Vagina (tissue), 2 donors: ENCODE data around the gene RHOU.
"Not testable (repeated sequence)": the region's sequence is repeated elsewhere in the genome, so short reads cannot be mapped to it uniquely, and the experiment has no call there.

Source experiments
- POLR2A ChIP-seq, 2 donors: fragments of 450-650 bp; IDR thresholded peaks; one replicate each; pipeline ENCODE4 v1.6.1; 2017; ENCODE audit warnings: antibody characterized with exemption in 2 of 2, mild to moderate bottlenecking in 2 of 2, moderate library complexity in 2 of 2
- POLR2AphosphoS5 ChIP-seq, 2 donors: sonication (generic); formaldehyde crosslinking; IDR thresholded peaks; one replicate each; pipeline ENCODE4 v1.9.0; 2017; ENCODE audit warnings: antibody characterized with exemption in 2 of 2, mild to moderate bottlenecking in 2 of 2, low read depth in 1 of 2; ENCODE audit not compliant: insufficient read depth in 1 of 2
- TF ChIP-seq, protein P1 (sequence below), 3 experiments: fragments of 450-650 bp in 2 of 3; fragments of 200-600 bp in 1 of 3; sonication (generic) in 1 of 3; IDR thresholded peaks; one replicate each; pipeline ENCODE4 v1.5.1; 2017 to 2019; ENCODE audit warnings: antibody characterized with exemption in 3 of 3, mild to moderate bottlenecking in 2 of 3, moderate library complexity in 2 of 3

DNA sequence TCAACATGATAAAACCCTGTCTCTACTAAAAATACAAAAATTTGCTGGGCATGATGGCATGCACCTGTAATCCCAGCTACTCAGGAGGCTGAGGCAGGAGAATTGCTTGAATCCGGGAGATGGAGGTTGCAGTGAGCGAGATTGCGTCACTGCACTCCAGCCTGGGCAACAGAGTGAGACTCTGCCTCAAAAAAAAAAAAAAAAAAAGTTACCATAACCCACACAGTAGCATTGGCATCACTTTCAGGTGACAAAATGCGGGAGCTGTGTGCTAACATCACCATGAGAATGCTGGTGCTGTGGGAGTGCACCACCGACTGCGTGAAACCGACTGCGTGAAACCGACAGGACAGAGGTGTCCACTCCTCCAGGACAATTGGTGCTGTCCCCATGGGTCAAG lies 40.7 kb downstream of the RHOU start:
- TF ChIP-seq POLR2A (IDR thresholded peaks at IDR 0.05); POLR2AphosphoS5 (IDR thresholded peaks at IDR 0.05; ENCODE audit: insufficient read depth in 1 of 2, low read depth in 1 of 2): not testable (repeated sequence)
- TF ChIP-seq, protein P1, sequence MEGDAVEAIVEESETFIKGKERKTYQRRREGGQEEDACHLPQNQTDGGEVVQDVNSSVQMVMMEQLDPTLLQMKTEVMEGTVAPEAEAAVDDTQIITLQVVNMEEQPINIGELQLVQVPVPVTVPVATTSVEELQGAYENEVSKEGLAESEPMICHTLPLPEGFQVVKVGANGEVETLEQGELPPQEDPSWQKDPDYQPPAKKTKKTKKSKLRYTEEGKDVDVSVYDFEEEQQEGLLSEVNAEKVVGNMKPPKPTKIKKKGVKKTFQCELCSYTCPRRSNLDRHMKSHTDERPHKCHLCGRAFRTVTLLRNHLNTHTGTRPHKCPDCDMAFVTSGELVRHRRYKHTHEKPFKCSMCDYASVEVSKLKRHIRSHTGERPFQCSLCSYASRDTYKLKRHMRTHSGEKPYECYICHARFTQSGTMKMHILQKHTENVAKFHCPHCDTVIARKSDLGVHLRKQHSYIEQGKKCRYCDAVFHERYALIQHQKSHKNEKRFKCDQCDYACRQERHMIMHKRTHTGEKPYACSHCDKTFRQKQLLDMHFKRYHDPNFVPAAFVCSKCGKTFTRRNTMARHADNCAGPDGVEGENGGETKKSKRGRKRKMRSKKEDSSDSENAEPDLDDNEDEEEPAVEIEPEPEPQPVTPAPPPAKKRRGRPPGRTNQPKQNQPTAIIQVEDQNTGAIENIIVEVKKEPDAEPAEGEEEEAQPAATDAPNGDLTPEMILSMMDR (IDR thresholded peaks at IDR 0.05) = not testable (repeated sequence)
